SK-N-SH (cell line): Measurements from ENCODE around the gene DLG4. TPM values are rescaled to one million over a fixed set of nuclear protein-coding genes. Genes with fewer than 3 reads are reported as not detected.

ENCODE experiments used
- CTCF ChIA-PET: fragments of 300-600, 350-600 bp; formaldehyde crosslinking; extraction: SDS; loops from one replicate; lab custom pipeline; 2021; lab: Yijun Ruan, JAX
- POLR2A ChIA-PET: fragments of 350-600 bp; sonication (Branson Sonifier 250); formaldehyde crosslinking; extraction: SDS; loops from one replicate; lab custom pipeline; 2020; ENCODE audit warnings: antibody characterized with exemption, inconsistent platforms; lab: Yijun Ruan, JAX
- DNase-seq: peaks from one replicate; pipeline ENCODE4 v3.0.0; 2012
- H2AFZ ChIP-seq: fragments of 200-600 bp; sonication (generic); 2 replicates; pipeline ENCODE4 v1.8.1; 2016; ENCODE audit warnings: antibody characterized with exemption, mild to moderate bottlenecking, low read depth
- H3F3A ChIP-seq: fragments of 200-600 bp; sonication (generic); replicated peaks from 2 replicates; pipeline ENCODE3; 2016; ENCODE audit warnings: antibody characterized with exemption, mild to moderate bottlenecking; ENCODE audit not compliant: insufficient read depth
- H3K27ac ChIP-seq, 2 experiments: fragments of 200-500 bp in 1 of 2; fragments of 200-600 bp in 1 of 2; sonication (Bioruptor generic) in 1 of 2; sonication (generic), shearing (Covaris generic) in 1 of 2; 2 replicates each; pipeline versions ENCODE4 v1.5.1 to v1.6.1; 2014 to 2016; ENCODE audit warnings: low read depth in 2 of 2, inconsistent platforms in 1 of 2, low read length in 1 of 2, mild to moderate bottlenecking in 1 of 2, mixed read lengths in 1 of 2
- H3K27me3 ChIP-seq: fragments of 200-600 bp; sonication (generic), shearing (Covaris generic); 2 replicates; pipeline ENCODE4 v1.6.1; 2016; ENCODE audit warnings: mixed run types; ENCODE audit not compliant: insufficient read depth
- H3K36me3 ChIP-seq, 2 experiments: fragments of 200-500 bp in 1 of 2; fragments of 200-600 bp in 1 of 2; sonication (Bioruptor generic) in 1 of 2; sonication (generic) in 1 of 2; replicated peaks in 1 of 2; 2 replicates each; pipeline versions ENCODE3 to v1.5.1; 2014 to 2016; ENCODE audit warnings: low read length in 1 of 2, mild to moderate bottlenecking in 1 of 2; ENCODE audit not compliant: insufficient read depth in 2 of 2, control insufficient read depth in 1 of 2
- H3K4me1 ChIP-seq, 2 experiments: fragments of 200-500 bp in 1 of 2; fragments of 200-600 bp in 1 of 2; sonication (Bioruptor generic) in 1 of 2; sonication (generic), shearing (Covaris generic) in 1 of 2; 2 replicates each; pipeline versions ENCODE4 v1.5.1 to v1.6.1; 2014 to 2016; ENCODE audit warnings: low read depth in 1 of 2, low read length in 1 of 2, mixed run types in 1 of 2; ENCODE audit not compliant: insufficient read depth in 2 of 2, control insufficient read depth in 1 of 2
- H3K4me2 ChIP-seq: fragments of 200-600 bp; sonication (generic), shearing (Covaris generic); 2 replicates; pipeline ENCODE4 v1.6.1; 2017; ENCODE audit warnings: mixed run types
- H3K4me3 ChIP-seq, 2 experiments: fragments of 200-500 bp in 1 of 2; fragments of 200-600 bp in 1 of 2; sonication (Bioruptor generic) in 1 of 2; sonication (generic), shearing (Covaris generic) in 1 of 2; 2 replicates each; pipeline versions ENCODE4 v1.5.1 to v1.8.1; 2014 to 2016; ENCODE audit warnings: low read depth in 2 of 2, inconsistent platforms in 1 of 2, low read length in 1 of 2, mild to moderate bottlenecking in 1 of 2, mixed read lengths in 1 of 2, moderate library complexity in 1 of 2
- H3K79me2 ChIP-seq: fragments of 200-600 bp; sonication (generic); 2 replicates; pipeline ENCODE4 v1.8.1; 2017; ENCODE audit warnings: mild to moderate bottlenecking; ENCODE audit not compliant: insufficient read depth
- H3K9ac ChIP-seq: fragments of 200-600 bp; sonication (generic); 2 replicates; pipeline ENCODE4 v1.6.1; 2017; ENCODE audit warnings: mixed run types
- H3K9me2 ChIP-seq: fragments of 200-600 bp; sonication (generic); 2 replicates; pipeline ENCODE4 v1.6.1; 2017; ENCODE audit warnings: mixed run types
- H3K9me3 ChIP-seq: fragments of 200-600 bp; sonication (generic); 2 replicates; pipeline ENCODE4 v1.6.1; 2017; ENCODE audit warnings: mixed run types, mild to moderate bottlenecking, moderate library complexity
- H4K20me1 ChIP-seq: fragments of 200-600 bp; sonication (generic); 2 replicates; pipeline ENCODE4 v1.6.1; 2017; ENCODE audit warnings: mild to moderate bottlenecking, mixed run types; ENCODE audit not compliant: insufficient read depth
- CHD2 ChIP-seq: fragments of 150-350 bp; IDR thresholded peaks from 2 replicates; pipeline ENCODE4 v1.6.1; 2018; ENCODE audit warnings: low read length; ENCODE audit not compliant: partially characterized antibody
- ELF1 ChIP-seq: IDR thresholded peaks from 2 replicates; pipeline ENCODE4 v1.4.0; 2012
- EZH2phosphoT487 ChIP-seq: fragments of 200-600 bp; sonication (generic); IDR thresholded peaks from 2 replicates; pipeline ENCODE4 v1.6.1; 2017; ENCODE audit warnings: low read depth, mixed run types, mild to moderate bottlenecking, antibody characterized with exemption, moderate library complexity, borderline replicate concordance
- FOXM1 ChIP-seq: IDR thresholded peaks from 2 replicates; pipeline ENCODE4 v1.4.0; 2012; ENCODE audit warnings: low read depth, mild to moderate bottlenecking
- GABPA ChIP-seq: IDR thresholded peaks from 2 replicates; pipeline ENCODE4 v1.4.0; 2012; ENCODE audit warnings: low read depth, mild to moderate bottlenecking
- JUND ChIP-seq: IDR thresholded peaks from 2 replicates; pipeline ENCODE4 v1.4.0; 2012
- MEF2A ChIP-seq: IDR thresholded peaks from 2 replicates; pipeline ENCODE4 v1.4.0; 2012; ENCODE audit warnings: low read depth, borderline replicate concordance
- NFIC ChIP-seq: IDR thresholded peaks from 2 replicates; pipeline ENCODE4 v1.4.0; 2012; ENCODE audit warnings: borderline replicate concordance
- NRF1 ChIP-seq: IDR thresholded peaks from 2 replicates; pipeline ENCODE4 v1.6.1; 2012; ENCODE audit warnings: low read depth, mild to moderate bottlenecking, low read length
- POLR2AphosphoS5 ChIP-seq: IDR thresholded peaks from 2 replicates; pipeline ENCODE4 v1.6.1; 2012; ENCODE audit warnings: low read depth, low read length
- RXRA ChIP-seq: IDR thresholded peaks from 2 replicates; pipeline ENCODE4 v1.4.0; 2012; ENCODE audit warnings: low read depth, mild to moderate bottlenecking, borderline replicate concordance
- SIN3A ChIP-seq: IDR thresholded peaks from 2 replicates; pipeline ENCODE4 v1.6.1; 2012; ENCODE audit warnings: low read depth, mild to moderate bottlenecking, low read length, moderate library complexity, borderline replicate concordance
- SMC3 ChIP-seq: IDR thresholded peaks from 2 replicates; pipeline ENCODE4 v1.6.1; 2012; ENCODE audit warnings: low read depth, low read length, improper control_type of control experiment
- YY1 ChIP-seq: IDR thresholded peaks from 2 replicates; pipeline ENCODE4 v1.4.0; 2012; ENCODE audit warnings: low read depth, mild to moderate bottlenecking
- WGBS: methylation state at CpG from one replicate; pipeline ENCODE4 v1.1.6; 2017; ENCODE audit warnings: low lambda C conversion rate; 5-methylcytosine and 5-hydroxymethylcytosine counted together
- polyA plus RNA-seq, 3 experiments: library from polyadenylated mRNA; depleted of rRNA; stranded (reverse); fragments of >200 nt; gene quantifications; 2 replicates each; pipeline ENCODE4 v1.2.3, GENCODE V29; 2012
- TF ChIP-seq, protein P1 (sequence below): IDR thresholded peaks from 2 replicates; pipeline ENCODE4 v1.4.0; 2012; ENCODE audit warnings: low read depth, borderline replicate concordance
- TF ChIP-seq, protein P2 (sequence below): IDR thresholded peaks from 2 replicates; pipeline ENCODE4; 2012
- TF ChIP-seq, protein P3 (sequence below): IDR thresholded peaks from 2 replicates; pipeline ENCODE4 v1.6.1; 2012; ENCODE audit warnings: mild to moderate bottlenecking, low read depth, low read length, moderate library complexity
- TF ChIP-seq, protein P4 (sequence below): IDR thresholded peaks from 2 replicates; pipeline ENCODE4 v1.4.0; 2012; ENCODE audit warnings: low read depth

The DLG4 gene
- polyA plus RNA-seq, 1 of the 3 experiments (the other 2 are of a cell fraction), result 30.5 TPM

DNA sequence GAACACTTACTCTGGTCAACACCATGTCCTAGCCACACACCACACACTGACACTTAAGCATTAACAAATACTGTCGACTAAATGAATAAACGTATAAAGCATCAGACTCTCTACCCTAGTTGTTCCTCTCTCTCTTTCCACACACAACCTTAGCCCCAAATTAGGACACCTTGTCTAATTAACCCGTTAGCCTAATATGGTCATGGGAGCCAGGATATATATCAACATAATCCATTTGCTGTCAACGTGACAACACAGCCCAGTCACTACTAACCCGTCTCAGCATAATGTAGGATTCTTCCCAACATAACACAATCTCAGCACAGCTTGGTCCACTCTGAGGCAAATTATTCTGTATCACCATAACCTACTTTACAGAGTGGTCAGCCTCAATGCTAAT lies 12.5 kb upstream of the DLG4 start:
- no peak overlapping the region for H2AFZ ChIP-seq
- WGBS, result 95% methylated on average over 5 of the region's 5 CpGs
- H3K9ac ChIP-seq, result no peak overlapping the region
- H3F3A ChIP-seq, result peaks cover 30% of the 10 kb centered on the region
- H3K79me2 ChIP-seq, result peaks cover 73% of the 10 kb centered on the region
- POLR2A ChIA-PET, result interaction anchor here (1.9 to 2.4 kb wide), 2 partner anchors 11 to 12 kb away, joined by 4 to 11 read pairs; partner anchors contain the start of genes ACADVL and DLG4
- no peaks in the 10 kb centered on the region for H3K9me3 ChIP-seq
- H3K27ac ChIP-seq, result no peak overlapping the region
- H3K4me2 ChIP-seq, result peak overlapping the region; percentile 81
- peaks cover 40 to 61% of the 10 kb centered on the region in 2 experiments for H3K36me3 ChIP-seq
- H4K20me1 ChIP-seq, result peaks cover 32% of the 10 kb centered on the region
- no peak for DNase-seq
- no peaks in the 10 kb centered on the region for H3K9me2 ChIP-seq
- CTCF ChIA-PET, result interaction anchor here (1.4 to 6.5 kb wide), 2 partner anchors 12 to 211 kb away, joined by 3 to 44 read pairs; partner anchors contain the start of genes ACADVL and DLG4
- no peak for TF ChIP-seq NRF1
- TF ChIP-seq, protein P1, sequence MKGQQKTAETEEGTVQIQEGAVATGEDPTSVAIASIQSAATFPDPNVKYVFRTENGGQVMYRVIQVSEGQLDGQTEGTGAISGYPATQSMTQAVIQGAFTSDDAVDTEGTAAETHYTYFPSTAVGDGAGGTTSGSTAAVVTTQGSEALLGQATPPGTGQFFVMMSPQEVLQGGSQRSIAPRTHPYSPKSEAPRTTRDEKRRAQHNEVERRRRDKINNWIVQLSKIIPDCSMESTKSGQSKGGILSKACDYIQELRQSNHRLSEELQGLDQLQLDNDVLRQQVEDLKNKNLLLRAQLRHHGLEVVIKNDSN, result no peak
- no peak for TF ChIP-seq YY1
- TF ChIP-seq RXRA, result no peak
- TF ChIP-seq, protein P2, sequence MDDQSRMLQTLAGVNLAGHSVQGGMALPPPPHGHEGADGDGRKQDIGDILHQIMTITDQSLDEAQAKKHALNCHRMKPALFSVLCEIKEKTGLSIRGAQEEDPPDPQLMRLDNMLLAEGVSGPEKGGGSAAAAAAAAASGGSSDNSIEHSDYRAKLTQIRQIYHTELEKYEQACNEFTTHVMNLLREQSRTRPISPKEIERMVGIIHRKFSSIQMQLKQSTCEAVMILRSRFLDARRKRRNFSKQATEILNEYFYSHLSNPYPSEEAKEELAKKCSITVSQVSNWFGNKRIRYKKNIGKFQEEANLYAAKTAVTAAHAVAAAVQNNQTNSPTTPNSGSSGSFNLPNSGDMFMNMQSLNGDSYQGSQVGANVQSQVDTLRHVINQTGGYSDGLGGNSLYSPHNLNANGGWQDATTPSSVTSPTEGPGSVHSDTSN, result no peak
- no peak for TF ChIP-seq GABPA
- no peak for TF ChIP-seq POLR2AphosphoS5
- TF ChIP-seq SIN3A, result no peak
- TF ChIP-seq, protein P3, sequence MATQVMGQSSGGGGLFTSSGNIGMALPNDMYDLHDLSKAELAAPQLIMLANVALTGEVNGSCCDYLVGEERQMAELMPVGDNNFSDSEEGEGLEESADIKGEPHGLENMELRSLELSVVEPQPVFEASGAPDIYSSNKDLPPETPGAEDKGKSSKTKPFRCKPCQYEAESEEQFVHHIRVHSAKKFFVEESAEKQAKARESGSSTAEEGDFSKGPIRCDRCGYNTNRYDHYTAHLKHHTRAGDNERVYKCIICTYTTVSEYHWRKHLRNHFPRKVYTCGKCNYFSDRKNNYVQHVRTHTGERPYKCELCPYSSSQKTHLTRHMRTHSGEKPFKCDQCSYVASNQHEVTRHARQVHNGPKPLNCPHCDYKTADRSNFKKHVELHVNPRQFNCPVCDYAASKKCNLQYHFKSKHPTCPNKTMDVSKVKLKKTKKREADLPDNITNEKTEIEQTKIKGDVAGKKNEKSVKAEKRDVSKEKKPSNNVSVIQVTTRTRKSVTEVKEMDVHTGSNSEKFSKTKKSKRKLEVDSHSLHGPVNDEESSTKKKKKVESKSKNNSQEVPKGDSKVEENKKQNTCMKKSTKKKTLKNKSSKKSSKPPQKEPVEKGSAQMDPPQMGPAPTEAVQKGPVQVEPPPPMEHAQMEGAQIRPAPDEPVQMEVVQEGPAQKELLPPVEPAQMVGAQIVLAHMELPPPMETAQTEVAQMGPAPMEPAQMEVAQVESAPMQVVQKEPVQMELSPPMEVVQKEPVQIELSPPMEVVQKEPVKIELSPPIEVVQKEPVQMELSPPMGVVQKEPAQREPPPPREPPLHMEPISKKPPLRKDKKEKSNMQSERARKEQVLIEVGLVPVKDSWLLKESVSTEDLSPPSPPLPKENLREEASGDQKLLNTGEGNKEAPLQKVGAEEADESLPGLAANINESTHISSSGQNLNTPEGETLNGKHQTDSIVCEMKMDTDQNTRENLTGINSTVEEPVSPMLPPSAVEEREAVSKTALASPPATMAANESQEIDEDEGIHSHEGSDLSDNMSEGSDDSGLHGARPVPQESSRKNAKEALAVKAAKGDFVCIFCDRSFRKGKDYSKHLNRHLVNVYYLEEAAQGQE, result no peak
- no peak for TF ChIP-seq ELF1
- TF ChIP-seq JUND, result no peak
- no peak for TF ChIP-seq MEF2A
- no peak for TF ChIP-seq SMC3
- TF ChIP-seq, protein P4, sequence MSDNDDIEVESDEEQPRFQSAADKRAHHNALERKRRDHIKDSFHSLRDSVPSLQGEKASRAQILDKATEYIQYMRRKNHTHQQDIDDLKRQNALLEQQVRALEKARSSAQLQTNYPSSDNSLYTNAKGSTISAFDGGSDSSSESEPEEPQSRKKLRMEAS, result no peak
- no peak for TF ChIP-seq EZH2phosphoT487
- no peak for TF ChIP-seq NFIC
- TF ChIP-seq FOXM1, result no peak
- no peak for TF ChIP-seq CHD2
- TF ChIP-seq, all 33 proteins: peak for 0
- H3K4me1 ChIP-seq, result peaks cover 27 to 31% of the 10 kb centered on the region in 2 experiments
- H3K27me3 ChIP-seq, result no peaks in the 10 kb centered on the region
- H3K4me3 ChIP-seq, result peak overlapping the region; percentile 86 to 89; a peak in 3 of 4 replicates
